GM21381 (cell line): ENCODE results near the gene MLANA.

Source experiments
- ATAC-seq: cut with Tn5 transposase; IDR thresholded peaks from one replicate; pipeline ENCODE4 v1.9.1; 2021; ENCODE audit warnings: mild to moderate bottlenecking, moderate library complexity; ENCODE audit not compliant: unreplicated experiment

The MLANA gene

GRCh38 chr9:5899292-5899691 is 8.6 kb downstream of the MLANA start:
- no peak for ATAC-seq

GRCh38 chr9:5900622-5901021 is 9.9 kb downstream of the MLANA start:
- no peak for ATAC-seq

- ATAC-seq = no peak
Observed at GRCh38 chr9:5902377-5902776, 11.7 kb downstream of the MLANA start.

GRCh38 chr9:5908918-5909317 is 18.2 kb downstream of the MLANA start:
- ATAC-seq = no peak

GRCh38 chr9:5909976-5910375 is 19.3 kb downstream of the MLANA start:
- no peak for ATAC-seq

GRCh38 chr9:5910413-5911057 is 19.8 kb downstream of the MLANA start:
- ATAC-seq = no peak

- no peak for ATAC-seq
Observed at GRCh38 chr9:5915438-5915837, 24.7 kb downstream of the MLANA start.

- ATAC-seq = no peak
Observed at GRCh38 chr9:5917273-5917672, 26.6 kb downstream of the MLANA start.

GRCh38 chr9:5917888-5918287 is 27.2 kb downstream of the MLANA start:
- no peak for ATAC-seq

GRCh38 chr9:5918460-5918859 is 27.8 kb downstream of the MLANA start:
- no peak for ATAC-seq

GRCh38 chr9:5920860-5921328 is 30.2 kb downstream of the MLANA start:
- peak; percentile 83 for ATAC-seq

GRCh38 chr9:5922192-5922591 is 31.5 kb downstream of the MLANA start:
- peak; percentile 53 for ATAC-seq

- no peak for ATAC-seq
Observed at GRCh38 chr9:5931657-5932056, 41.0 kb downstream of the MLANA start.

GRCh38 chr9:5938449-5938848 is 47.8 kb downstream of the MLANA start:
- no peak for ATAC-seq

- ATAC-seq = no peak
Observed at GRCh38 chr9:5939530-5939929, 48.8 kb downstream of the MLANA start.

- no peak for ATAC-seq
Observed at GRCh38 chr9:5941214-5941613, 50.5 kb downstream of the MLANA start.

- no peak for ATAC-seq
Observed at GRCh38 chr9:5945112-5945511, 54.4 kb downstream of the MLANA start.

- ATAC-seq = peak; percentile 67
Observed at GRCh38 chr9:5947912-5948311, 57.2 kb downstream of the MLANA start.

- peak; percentile 52 for ATAC-seq
Observed at GRCh38 chr9:5949103-5949699, 58.5 kb downstream of the MLANA start.

GRCh38 chr9:5950261-5950660 is 59.6 kb downstream of the MLANA start:
- no peak for ATAC-seq

GRCh38 chr9:5951686-5952211 is 61.1 kb downstream of the MLANA start:
- ATAC-seq = no peak
